Measurements from ENCODE around the gene CD164.
"Not testable (repeated sequence)": the region's sequence is repeated elsewhere in the genome, so short reads cannot be mapped to it uniquely, and the experiment has no call there.

CD164 gene

GRCh38 chr6:109340811-109341210 lies 41.5 kb downstream of the CD164 start:
- DNase-seq = no peak

GRCh38 chr6:109339906-109340678 lies 42.2 kb downstream of the CD164 start:
- no peak for DNase-seq

GRCh38 chr6:109336221-109336961 lies 45.9 kb downstream of the CD164 start:
- DNase-seq = no peak

- not testable (repeated sequence) for DNase-seq
Measured at GRCh38 chr6:109333870-109334269, 48.4 kb downstream of the CD164 start.

- no peak for DNase-seq
Measured at GRCh38 chr6:109332748-109333147, 49.5 kb downstream of the CD164 start.

- no peak for DNase-seq
Measured at GRCh38 chr6:109331081-109331480, 51.2 kb downstream of the CD164 start.

- no peak for DNase-seq
Measured at GRCh38 chr6:109330263-109330662, 52.0 kb downstream of the CD164 start.

GRCh38 chr6:109328629-109329028 lies 53.6 kb downstream of the CD164 start:
- no peak for DNase-seq

- DNase-seq = no peak
Measured at GRCh38 chr6:109327959-109328358, 54.3 kb downstream of the CD164 start.

GRCh38 chr6:109327491-109327890 lies 54.8 kb downstream of the CD164 start:
- DNase-seq = no peak

- DNase-seq = no peak
Measured at GRCh38 chr6:109326351-109326750, 55.9 kb downstream of the CD164 start.

- no peak for DNase-seq
Measured at GRCh38 chr6:109325400-109325801, 56.9 kb downstream of the CD164 start.

- DNase-seq = no peak
Measured at GRCh38 chr6:109323241-109323640, 59.0 kb downstream of the CD164 start.

- no peak for DNase-seq
Measured at GRCh38 chr6:109322825-109323224, 59.4 kb downstream of the CD164 start.

- DNase-seq = no peak
Measured at GRCh38 chr6:109321752-109322151, 60.5 kb downstream of the CD164 start.

- DNase-seq = no peak
Measured at GRCh38 chr6:109320072-109320471, 62.2 kb downstream of the CD164 start.

GRCh38 chr6:109318328-109318876 lies 63.9 kb downstream of the CD164 start:
- no peak for DNase-seq

GRCh38 chr6:109316909-109317308 lies 65.4 kb downstream of the CD164 start:
- no peak for DNase-seq
